HEK293 (cell line): ENCODE results near the gene FBLN2.

Experiments
- KLF17 ChIP-seq: fragments of 450-650 bp; formaldehyde crosslinking; IDR thresholded peaks from 2 replicates; pipeline ENCODE4 v1.5.1; 2016; ENCODE audit warnings: missing biosample characterization, missing genetic modification characterization
- ZBTB8A ChIP-seq: fragments of 450-650 bp; formaldehyde crosslinking; IDR thresholded peaks from 2 replicates; pipeline ENCODE4 v1.5.1; 2016; ENCODE audit warnings: missing biosample characterization, missing genetic modification characterization
- ZFP41 ChIP-seq: fragments of 450-650 bp; formaldehyde crosslinking; IDR thresholded peaks from 2 replicates; pipeline ENCODE4 v1.5.1; 2016; ENCODE audit warnings: missing biosample characterization, missing genetic modification characterization, borderline replicate concordance
- ZNF175 ChIP-seq: fragments of 450-650 bp; formaldehyde crosslinking; IDR thresholded peaks from 2 replicates; pipeline ENCODE4 v1.5.1; 2016; ENCODE audit warnings: missing biosample characterization, missing genetic modification characterization
- ZNF366 ChIP-seq: fragments of 450-650 bp; formaldehyde crosslinking; conservative IDR thresholded peaks from 2 replicates; pipeline ENCODE4 v1.5.1; 2016; ENCODE audit warnings: missing biosample characterization, missing genetic modification characterization
- ZNF76 ChIP-seq: fragments of 450-650 bp; formaldehyde crosslinking; IDR thresholded peaks from 2 replicates; pipeline ENCODE4; 2016; ENCODE audit warnings: low read depth, missing biosample characterization, missing genetic modification characterization, borderline replicate concordance
- TF ChIP-seq, protein P1 (sequence below): fragments of 450-650 bp; formaldehyde crosslinking; IDR thresholded peaks from 2 replicates; pipeline ENCODE4 v1.5.1; 2016; ENCODE audit warnings: missing biosample characterization, missing genetic modification characterization
- TF ChIP-seq, protein P2 (sequence below): fragments of 450-650 bp; formaldehyde crosslinking; IDR thresholded peaks from 2 replicates; pipeline ENCODE4 v1.5.1; 2016; ENCODE audit warnings: missing biosample characterization, missing genetic modification characterization, low read depth
- TF ChIP-seq, protein P3 (sequence below): sonication (generic); formaldehyde crosslinking; IDR thresholded peaks from 2 replicates; pipeline ENCODE4 v1.8.1; 2022; ENCODE audit warnings: mild to moderate bottlenecking, moderate library complexity, missing genetic modification reagents
- TF ChIP-seq, protein P4 (sequence below): fragments of 450-650 bp; formaldehyde crosslinking; IDR thresholded peaks from 2 replicates; pipeline ENCODE4 v1.5.1; 2016; ENCODE audit warnings: missing biosample characterization, missing genetic modification characterization

DNA sequence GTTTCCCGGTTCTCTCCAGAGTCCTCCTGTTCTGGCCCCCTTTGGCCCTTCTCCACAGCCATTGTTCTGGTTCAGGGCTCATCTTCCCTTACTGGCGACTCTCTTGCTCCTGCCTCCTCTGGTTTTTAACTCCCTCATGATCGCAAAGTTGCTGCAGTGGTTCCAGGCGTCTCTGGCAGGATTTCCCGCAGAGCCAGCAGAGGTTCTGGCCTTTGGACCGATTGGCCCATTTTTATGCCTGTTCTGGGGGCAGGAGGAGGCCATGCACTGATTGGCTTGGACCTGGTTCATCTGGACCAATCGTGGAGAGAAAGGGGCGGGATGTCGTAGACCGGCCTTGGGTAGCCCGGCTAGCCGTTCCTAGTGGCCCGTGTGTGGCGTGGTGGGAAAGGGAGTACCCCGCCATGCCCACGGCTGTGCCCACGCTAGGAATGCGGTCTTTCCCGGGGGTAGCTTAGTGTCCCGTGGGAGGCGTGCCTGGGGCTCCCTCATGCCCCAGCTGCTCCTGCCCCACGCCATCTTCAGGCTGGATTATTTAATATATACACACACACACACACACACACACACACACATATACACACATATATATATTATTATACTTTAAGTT, 113.4 kb downstream of the FBLN2 start:
- TF ChIP-seq ZNF366 (tag by site-specific recombination) = no peak
- TF ChIP-seq, protein P1, sequence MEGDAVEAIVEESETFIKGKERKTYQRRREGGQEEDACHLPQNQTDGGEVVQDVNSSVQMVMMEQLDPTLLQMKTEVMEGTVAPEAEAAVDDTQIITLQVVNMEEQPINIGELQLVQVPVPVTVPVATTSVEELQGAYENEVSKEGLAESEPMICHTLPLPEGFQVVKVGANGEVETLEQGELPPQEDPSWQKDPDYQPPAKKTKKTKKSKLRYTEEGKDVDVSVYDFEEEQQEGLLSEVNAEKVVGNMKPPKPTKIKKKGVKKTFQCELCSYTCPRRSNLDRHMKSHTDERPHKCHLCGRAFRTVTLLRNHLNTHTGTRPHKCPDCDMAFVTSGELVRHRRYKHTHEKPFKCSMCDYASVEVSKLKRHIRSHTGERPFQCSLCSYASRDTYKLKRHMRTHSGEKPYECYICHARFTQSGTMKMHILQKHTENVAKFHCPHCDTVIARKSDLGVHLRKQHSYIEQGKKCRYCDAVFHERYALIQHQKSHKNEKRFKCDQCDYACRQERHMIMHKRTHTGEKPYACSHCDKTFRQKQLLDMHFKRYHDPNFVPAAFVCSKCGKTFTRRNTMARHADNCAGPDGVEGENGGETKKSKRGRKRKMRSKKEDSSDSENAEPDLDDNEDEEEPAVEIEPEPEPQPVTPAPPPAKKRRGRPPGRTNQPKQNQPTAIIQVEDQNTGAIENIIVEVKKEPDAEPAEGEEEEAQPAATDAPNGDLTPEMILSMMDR = no peak
- no peak for TF ChIP-seq ZFP41 (tag by site-specific recombination)
- no peak for TF ChIP-seq ZNF175 (tag by site-specific recombination)
- no peak for TF ChIP-seq ZBTB8A (tag by site-specific recombination)
- TF ChIP-seq, protein P2, sequence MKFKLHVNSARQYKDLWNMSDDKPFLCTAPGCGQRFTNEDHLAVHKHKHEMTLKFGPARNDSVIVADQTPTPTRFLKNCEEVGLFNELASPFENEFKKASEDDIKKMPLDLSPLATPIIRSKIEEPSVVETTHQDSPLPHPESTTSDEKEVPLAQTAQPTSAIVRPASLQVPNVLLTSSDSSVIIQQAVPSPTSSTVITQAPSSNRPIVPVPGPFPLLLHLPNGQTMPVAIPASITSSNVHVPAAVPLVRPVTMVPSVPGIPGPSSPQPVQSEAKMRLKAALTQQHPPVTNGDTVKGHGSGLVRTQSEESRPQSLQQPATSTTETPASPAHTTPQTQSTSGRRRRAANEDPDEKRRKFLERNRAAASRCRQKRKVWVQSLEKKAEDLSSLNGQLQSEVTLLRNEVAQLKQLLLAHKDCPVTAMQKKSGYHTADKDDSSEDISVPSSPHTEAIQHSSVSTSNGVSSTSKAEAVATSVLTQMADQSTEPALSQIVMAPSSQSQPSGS (tag by site-specific recombination) = no peak
- TF ChIP-seq, protein P3, sequence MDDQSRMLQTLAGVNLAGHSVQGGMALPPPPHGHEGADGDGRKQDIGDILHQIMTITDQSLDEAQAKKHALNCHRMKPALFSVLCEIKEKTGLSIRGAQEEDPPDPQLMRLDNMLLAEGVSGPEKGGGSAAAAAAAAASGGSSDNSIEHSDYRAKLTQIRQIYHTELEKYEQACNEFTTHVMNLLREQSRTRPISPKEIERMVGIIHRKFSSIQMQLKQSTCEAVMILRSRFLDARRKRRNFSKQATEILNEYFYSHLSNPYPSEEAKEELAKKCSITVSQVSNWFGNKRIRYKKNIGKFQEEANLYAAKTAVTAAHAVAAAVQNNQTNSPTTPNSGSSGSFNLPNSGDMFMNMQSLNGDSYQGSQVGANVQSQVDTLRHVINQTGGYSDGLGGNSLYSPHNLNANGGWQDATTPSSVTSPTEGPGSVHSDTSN (CRISPR knock-in tag) = no peak
- no peak for TF ChIP-seq KLF17 (tag by site-specific recombination)
- TF ChIP-seq, protein P4, sequence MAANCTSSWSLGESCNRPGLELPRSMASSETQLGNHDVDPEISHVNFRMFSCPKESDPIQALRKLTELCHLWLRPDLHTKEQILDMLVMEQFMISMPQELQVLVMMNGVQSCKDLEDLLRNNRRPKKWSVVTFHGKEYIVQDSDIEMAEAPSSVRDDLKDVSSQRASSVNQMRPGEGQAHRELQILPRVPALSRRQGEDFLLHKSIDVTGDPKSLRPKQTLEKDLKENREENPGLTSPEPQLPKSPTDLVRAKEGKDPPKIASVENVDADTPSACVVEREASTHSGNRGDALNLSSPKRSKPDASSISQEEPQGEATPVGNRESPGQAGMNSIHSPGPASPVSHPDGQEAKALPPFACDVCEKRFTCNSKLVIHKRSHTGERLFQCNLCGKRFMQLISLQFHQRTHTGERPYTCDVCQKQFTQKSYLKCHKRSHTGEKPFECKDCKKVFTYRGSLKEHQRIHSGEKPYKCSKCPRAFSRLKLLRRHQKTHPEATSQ = no peak
- TF ChIP-seq ZNF76 = no peak
